PC-3 (cell line): ENCODE measurements around the gene WIZ.

Experiments used
- EZH2 ChIP-seq: fragments of 300-600 bp; sonication (generic); IDR thresholded peaks from one replicate; pipeline ENCODE4 v1.6.1; 2017; ENCODE audit warnings: antibody characterized with exemption, mild to moderate bottlenecking, low read length; ENCODE audit not compliant: unreplicated experiment
- EZH2phosphoT487 ChIP-seq: fragments of 300-600 bp; sonication (generic); IDR thresholded peaks from 2 replicates; pipeline ENCODE4 v1.6.1; 2018; ENCODE audit warnings: mild to moderate bottlenecking, antibody characterized with exemption, low read length, borderline replicate concordance
- TF ChIP-seq, protein P1 (sequence below): fragments of 300-600 bp; sonication (generic); conservative IDR thresholded peaks from 2 replicates; pipeline ENCODE4 v1.5.1; 2017; ENCODE audit warnings: antibody characterized with exemption, low read depth, mild to moderate bottlenecking, low read length

DNA sequence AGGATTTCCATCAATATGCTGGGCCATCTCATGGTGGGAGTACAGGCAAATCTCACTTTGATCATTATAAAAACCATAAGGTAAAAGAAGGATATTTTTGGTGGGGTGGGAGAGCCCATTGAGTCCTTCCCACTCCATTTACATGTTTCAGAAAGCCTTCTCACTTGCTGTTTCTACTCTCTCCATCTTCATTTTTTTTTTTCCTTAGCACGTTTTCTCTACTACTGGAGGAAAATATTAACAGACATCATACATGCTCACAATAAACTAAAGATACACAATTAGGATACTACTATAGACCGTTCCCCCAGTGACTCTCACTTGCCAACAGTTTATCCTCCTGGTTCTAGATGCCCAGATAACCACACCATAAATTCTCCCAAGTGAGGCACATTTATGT lies 68.3 kb downstream of the WIZ start:
- TF ChIP-seq, protein P1, sequence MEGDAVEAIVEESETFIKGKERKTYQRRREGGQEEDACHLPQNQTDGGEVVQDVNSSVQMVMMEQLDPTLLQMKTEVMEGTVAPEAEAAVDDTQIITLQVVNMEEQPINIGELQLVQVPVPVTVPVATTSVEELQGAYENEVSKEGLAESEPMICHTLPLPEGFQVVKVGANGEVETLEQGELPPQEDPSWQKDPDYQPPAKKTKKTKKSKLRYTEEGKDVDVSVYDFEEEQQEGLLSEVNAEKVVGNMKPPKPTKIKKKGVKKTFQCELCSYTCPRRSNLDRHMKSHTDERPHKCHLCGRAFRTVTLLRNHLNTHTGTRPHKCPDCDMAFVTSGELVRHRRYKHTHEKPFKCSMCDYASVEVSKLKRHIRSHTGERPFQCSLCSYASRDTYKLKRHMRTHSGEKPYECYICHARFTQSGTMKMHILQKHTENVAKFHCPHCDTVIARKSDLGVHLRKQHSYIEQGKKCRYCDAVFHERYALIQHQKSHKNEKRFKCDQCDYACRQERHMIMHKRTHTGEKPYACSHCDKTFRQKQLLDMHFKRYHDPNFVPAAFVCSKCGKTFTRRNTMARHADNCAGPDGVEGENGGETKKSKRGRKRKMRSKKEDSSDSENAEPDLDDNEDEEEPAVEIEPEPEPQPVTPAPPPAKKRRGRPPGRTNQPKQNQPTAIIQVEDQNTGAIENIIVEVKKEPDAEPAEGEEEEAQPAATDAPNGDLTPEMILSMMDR, result no peak
- TF ChIP-seq EZH2 (no peak), EZH2phosphoT487 (no peak)
